ENCODE data around the gene UBXN6.

Gene UBXN6

DNA sequence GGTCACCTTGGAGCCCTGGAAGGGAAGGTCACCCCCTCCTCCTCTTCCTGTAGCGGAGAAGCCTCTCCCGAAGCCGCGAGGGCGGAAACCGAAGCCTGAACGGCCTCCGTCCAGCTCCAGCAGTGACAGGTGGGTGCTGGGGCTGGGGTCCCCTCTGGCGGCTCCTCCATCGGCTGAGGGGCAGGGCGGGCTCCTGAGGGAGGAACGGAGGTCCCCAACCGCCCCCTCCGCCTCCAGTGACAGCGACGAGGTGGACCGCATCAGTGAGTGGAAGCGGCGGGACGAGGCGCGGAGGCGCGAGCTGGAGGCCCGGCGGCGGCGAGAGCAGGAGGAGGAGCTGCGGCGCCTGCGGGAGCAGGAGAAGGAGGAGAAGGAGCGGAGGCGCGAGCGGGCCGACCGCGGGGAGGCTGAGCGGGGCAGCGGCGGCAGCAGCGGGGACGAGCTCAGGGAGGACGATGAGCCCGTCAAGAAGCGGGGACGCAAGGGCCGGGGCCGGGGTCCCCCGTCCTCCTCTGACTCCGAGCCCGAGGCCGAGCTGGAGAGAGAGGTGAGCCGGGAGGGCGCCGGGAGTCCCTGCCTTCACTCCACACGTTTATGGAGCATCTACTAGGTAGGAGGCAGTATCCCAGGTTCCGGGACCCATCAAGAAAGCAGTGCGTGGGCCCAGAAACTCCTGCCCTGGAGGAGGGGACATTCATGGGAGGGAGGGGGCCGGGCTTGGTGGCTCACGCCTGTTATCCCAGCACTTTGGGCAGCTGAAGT is 36.5 kb upstream of the UBXN6 start:
- no peak for DNase-seq (ENCODE audit: low read depth)

DNA sequence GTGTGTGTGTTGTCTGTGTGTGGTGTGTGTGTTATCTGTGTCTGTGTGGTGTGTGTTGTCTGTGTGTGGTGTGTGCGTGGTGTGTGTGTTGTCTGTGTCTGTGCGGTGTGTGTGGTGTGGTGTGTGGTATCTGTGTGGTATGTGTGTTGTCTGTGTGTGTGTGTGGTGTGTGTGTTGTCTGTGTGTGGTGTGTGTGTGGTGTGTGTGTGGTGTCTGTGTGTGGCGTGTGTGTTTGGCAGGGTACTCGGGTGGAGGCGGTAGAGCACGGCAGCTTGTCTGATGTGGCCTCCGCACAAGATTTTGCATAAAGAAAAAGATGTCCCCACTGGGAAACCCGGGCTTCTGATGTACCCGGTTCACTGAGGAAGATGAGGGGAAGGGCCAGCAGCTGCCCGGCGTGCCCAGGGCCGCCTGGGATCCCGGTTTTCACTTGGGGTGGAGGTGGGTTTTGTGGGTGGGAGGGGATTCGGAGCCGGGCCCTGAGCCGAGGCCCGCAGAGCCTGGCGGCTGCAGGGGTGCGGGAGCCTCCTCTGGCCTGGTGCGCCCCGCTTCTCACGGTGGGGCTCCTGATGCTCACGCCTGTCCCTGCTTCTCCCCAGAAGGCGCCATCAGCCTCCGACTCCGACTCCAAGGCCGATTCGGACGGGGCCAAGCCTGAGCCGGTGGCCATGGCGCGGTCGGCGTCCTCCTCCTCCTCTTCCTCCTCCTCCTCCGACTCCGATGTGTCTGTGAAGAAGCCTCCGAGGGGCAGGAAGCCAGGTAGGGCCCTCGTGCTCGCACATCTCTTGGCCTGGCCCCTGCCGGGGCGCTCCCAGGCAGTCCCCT is 35.7 kb upstream of the UBXN6 start:
- DNase-seq (ENCODE audit: low read depth), result no peak

DNA sequence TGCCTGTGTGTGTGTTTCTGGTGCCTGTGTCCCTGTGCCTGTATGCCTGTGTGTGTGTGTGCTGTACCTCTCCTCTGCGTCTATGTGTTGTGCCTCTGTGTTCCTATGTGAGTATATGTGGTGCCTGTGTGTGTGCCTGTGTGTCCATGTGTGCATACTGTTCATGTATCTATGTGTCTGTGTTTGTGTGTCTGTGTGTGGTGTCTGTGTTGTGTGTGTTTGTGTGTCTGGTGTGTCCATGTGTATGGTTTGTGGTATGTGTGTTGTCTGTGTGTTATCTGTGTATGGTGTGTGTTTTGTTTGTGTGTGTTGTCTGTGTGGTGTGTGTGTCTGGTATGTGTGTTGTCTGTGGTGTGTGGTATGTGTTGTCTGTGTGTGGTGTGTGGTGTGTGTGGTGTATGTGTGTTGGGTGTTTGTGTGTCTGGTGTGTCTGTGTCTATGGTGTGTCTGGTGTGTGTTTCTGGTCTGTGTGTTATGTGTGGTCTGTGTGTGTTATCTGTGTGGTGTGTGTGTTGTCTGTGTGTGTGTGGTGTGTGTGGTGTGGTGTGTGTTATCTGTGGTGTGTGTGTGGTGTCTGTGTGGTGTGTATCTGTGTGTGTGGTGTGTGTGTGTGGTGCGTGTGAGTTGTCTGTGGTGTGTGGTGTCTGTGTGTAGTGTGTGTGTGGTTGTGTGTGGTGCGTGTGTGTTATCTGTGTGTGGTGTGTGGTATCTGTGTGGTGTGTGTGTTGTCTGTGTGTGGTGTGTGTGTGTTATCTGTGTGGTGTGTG is 34.9 kb upstream of the UBXN6 start:
- DNase-seq (ENCODE audit: low read depth), result no peak

DNA sequence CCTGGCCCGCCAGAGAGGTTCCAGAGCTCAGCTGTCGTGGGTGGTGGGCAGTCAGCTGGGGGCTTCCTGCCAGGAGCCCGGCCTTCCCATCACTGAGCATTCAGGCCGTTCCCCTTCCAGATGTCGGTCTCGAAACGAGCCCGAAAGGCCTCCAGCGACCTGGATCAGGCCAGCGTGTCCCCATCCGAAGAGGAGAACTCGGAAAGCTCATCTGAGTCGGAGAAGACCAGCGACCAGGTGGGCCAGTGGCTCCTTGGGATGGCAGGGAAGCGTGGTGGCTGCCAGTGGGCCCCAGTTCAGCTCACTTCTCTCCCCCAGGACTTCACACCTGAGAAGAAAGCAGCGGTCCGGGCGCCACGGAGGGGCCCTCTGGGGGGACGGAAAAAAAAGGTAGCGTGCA is 33.9 kb upstream of the UBXN6 start:
- DNase-seq (ENCODE audit: low read depth), result no peak

GRCh38 chr19:4488496-4488895 is 30.9 kb upstream of the UBXN6 start:
- DNase-seq (ENCODE audit: low read depth), result no peak

DNA sequence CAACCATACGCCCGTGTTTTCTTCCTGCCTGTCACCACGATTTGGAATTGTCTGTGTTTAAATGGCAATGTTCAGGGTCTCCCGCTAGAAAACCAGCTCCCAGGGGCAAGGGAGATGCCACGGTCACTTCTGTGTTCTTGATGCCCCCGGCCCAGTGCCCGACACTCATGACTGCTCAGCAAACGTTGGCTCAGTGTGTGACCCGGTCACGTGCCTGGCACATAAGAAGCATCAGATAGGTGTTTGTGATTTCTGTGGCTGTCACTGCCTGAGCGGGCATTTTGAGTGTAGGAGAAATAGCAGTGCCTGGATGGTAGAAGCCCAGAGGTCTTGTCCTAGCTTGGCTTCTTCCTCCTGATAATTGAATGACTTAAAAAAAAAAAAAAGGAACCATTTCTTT is 30.0 kb upstream of the UBXN6 start:
- no peak for DNase-seq (ENCODE audit: low read depth)

DNA sequence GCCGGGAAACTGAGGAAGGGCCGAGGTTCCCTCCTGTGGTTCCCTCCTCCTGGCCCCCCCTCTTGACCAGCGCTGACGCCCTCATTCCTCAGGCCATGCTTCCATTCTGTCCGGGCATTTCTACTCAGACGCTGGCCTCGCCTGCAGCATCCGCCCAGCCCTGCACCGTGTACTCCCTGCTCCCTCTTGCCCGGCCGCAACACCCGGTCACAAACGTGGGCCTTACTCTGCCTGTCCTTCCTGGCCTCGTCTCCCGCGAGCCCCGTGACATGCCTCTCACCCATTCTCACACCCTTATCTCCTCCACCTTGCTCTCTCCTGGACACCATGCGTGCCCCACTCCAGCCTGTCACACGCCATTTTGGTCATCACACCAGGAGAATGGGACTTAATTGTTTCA is 25.8 kb upstream of the UBXN6 start:
- DNase-seq (ENCODE audit: low read depth), result no peak

- no peak for DNase-seq (ENCODE audit: low read depth)
These were observed 25.2 kb upstream of the UBXN6 start for GRCh38 chr19:4482721-4483364.

GRCh38 chr19:4477034-4477801 is 19.6 kb upstream of the UBXN6 start:
- DNase-seq (ENCODE audit: low read depth), result no peak

- DNase-seq (ENCODE audit: low read depth), result no peak
These were observed 17.0 kb upstream of the UBXN6 start for GRCh38 chr19:4474514-4475022.

DNA sequence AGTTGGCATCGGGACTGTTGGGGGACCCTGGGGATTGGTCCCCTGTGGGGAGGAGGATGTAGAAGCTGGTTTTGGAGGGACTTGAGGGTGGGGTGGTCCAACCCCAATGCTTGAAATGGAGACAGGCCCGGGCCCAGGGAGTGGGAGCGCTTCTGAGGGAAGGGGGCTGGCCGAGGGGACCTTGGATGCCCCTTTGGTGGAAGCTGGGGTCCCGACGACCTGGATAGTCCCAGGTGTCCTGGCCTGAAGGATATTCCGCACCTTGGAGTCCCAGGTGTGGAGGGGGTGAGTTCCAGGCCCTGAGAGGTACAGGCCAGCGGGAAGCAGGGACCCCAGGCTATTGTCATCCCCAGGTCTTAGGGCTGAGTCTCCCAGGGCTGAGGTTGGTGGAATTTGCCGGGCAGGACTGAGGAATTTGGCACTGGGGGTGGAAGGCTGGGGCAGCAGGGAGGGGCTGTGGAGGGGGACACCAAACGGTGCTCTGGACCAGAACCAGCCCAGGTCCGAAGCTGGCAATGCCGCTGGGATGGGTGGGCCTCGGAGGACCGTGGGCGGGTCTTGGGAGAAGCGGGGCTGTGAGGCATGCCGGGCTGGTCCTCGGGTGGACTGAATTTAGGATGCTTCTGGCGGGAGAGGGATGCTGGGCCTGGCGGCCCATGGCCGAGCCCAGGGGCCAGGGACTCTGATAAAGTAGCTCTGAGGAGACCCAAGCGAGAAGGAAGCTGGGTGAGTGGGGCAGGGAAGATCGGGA is 16.3 kb upstream of the UBXN6 start:
- DNase-seq (ENCODE audit: low read depth), result no peak

GRCh38 chr19:4473011-4473762 is 15.6 kb upstream of the UBXN6 start:
- no peak for DNase-seq (ENCODE audit: low read depth)

- DNase-seq (ENCODE audit: low read depth), result no peak
These were observed 14.8 kb upstream of the UBXN6 start, which contains the start of gene HDGFL2 for GRCh38 chr19:4472174-4472974. Gene HDGFL2 (plus strand): TSS chr19:4472297. CDS start chr19:4472351, 54 bp downstream.

- peak; percentile 96 for DNase-seq (ENCODE audit: low read depth)
These were observed 14.0 kb upstream of the UBXN6 start for GRCh38 chr19:4471403-4472173.

DNA sequence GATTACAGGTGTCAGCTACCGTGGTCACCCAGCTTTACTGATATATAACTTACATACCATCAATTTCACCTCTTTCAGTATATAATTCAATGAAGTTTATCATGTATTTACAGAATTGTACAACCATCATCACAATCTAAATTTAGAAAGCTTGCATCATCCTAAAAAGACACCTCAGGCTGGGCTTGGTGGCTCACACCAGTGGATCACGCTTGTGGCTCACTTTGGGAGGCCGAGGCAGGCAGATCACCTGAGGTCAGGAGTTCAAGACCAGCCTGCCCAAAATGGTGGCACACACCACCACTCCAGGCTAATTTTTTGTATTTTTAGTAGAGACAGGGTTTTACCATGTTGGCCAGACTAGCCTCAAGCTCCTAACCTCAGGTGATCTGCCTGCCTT is 10.2 kb upstream of the UBXN6 start:
- no peak for DNase-seq (ENCODE audit: low read depth)

- no peak for DNase-seq (ENCODE audit: low read depth)
These were observed 7.4 kb upstream of the UBXN6 start for GRCh38 chr19:4464815-4465581.
